ENCODE results near the gene ACAT2. TPM values are rescaled to one million over a fixed set of nuclear protein-coding genes. Genes with fewer than 3 reads are reported as not detected.

ACAT2 gene
- 10 to 100 TPM; 66.4 to 89.9 TPM for total RNA-seq

GRCh38 chr6:159761873-159762680 is at the start of gene ACAT2:
ACAT2 (plus strand) TSS chr6:159762045; CDS start chr6:159762088, 43 bp downstream.

GRCh38 chr6:159726918-159727716 is 34.7 kb upstream of the ACAT2 start, which contains the start of gene WTAP:
WTAP (plus strand) TSS chr6:159727506; CDS start chr6:159736266, 8,760 bp downstream.

GRCh38 chr6:159789377-159790148 is 27.7 kb downstream of the ACAT2 start, which contains the start of gene TCP1:
TCP1 (minus strand) TSS chr6:159789602; CDS start chr6:159789468, 134 bp downstream.

GRCh38 chr6:159790149-159790955 is 28.5 kb downstream of the ACAT2 start, which contains the start of gene MRPL18:
MRPL18 (plus strand) TSS chr6:159790467; CDS start chr6:159790588, 121 bp downstream.

GRCh38 chr6:159800141-159800865 is 38.5 kb downstream of the ACAT2 start, which contains the start of gene PNLDC1:
PNLDC1 (plus strand) TSS chr6:159800276; CDS start chr6:159800308, 32 bp downstream.

Small RNAs within 50 kb of the gene (small RNA-seq; reads per million reads assigned to genes)
- gene RNU4ATAC18P (0 to 0.12 reads per million in 2 donors), gene SNORA20 (606 to 658 reads per million in 2 donors), gene SNORA29 (0 reads per million in 2 donors)

Other genes starting within 250 kb of the ACAT2 start
- 1,000 to 10,000 TPM in 1 of 2 donors, 10 to 100 TPM in 1; 74.3 to 1,134 TPM for gene SOD2, start 68.8 kb upstream of the ACAT2 start, total RNA-seq
- 100 to 1,000 TPM in 1 of 2 donors, 10 to 100 TPM in 1; 75.9 to 114 TPM for gene WTAP, start 34.5 kb upstream of the ACAT2 start, total RNA-seq
- gene TCP1, start 27.6 kb downstream of the ACAT2 start, total RNA-seq = 100 to 1,000 TPM; 239 to 363 TPM
- gene MRPL18, start 28.4 kb downstream of the ACAT2 start, total RNA-seq = 10 to 100 TPM; 66.1 to 98.6 TPM
- not detected for gene PNLDC1, start 38.2 kb downstream of the ACAT2 start, total RNA-seq
- gene MAS1, start 128.9 kb downstream of the ACAT2 start, total RNA-seq = not detected
- gene IGF2R, start 207.0 kb downstream of the ACAT2 start, total RNA-seq = 100 to 1,000 TPM; 141 to 182 TPM

All from melanocyte of skin (primary cell).